Amniotic epithelial cell (primary cell): ENCODE measurements around the gene CD58.
"Not testable (repeated sequence)": the region's sequence is repeated elsewhere in the genome, so short reads cannot be mapped to it uniquely, and the experiment has no call there.

ENCODE experiments used
- DNase-seq: peaks from one replicate; pipeline ENCODE4 v3.0.0-alpha.2; 2010; ENCODE audit warnings: low read depth

CD58 gene

DNA sequence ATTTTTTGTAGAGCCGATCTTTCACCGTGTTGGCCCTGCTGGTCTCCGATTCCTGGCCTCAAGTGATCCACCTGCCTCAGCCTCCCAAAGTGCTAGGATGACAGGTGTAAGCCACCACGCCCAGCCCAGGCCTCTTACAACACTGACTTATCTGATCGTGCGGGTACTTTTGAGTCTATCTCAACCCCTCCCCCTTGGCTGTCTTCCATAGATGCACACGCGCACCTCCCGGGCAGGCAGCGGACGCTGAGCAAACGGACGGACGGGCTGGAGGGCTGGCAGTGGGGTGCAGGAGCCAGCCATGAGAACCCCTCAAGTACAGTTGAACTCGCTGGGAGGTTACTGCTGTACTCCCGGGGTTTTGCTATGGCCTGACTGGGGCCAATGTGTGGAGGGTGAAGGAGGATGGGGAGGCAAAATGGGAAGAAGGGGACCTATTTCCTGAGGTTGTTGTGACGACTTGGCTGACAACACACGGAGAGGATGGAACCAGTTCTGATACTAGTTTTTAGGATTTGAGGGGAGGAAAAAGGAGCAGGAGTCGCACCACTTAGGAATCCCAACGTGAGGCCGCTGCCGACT is 959 bp downstream of the CD58 start:
- peak; percentile 52 for DNase-seq

DNA sequence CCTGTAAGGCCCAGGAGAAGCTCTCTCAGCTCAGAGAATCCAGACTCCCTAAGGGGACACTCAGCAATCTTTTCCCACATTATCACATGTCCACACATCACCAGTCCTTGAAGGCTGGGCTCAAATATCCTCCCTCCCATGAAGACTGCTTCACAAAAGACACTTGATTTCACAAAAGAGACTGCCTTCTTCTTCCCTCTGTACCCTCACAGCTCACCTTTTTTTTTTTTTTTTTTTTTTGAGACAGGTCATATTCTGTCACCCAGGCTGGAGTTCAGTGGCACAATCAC is 1.5 kb downstream of the CD58 start:
- no peak for DNase-seq

DNA sequence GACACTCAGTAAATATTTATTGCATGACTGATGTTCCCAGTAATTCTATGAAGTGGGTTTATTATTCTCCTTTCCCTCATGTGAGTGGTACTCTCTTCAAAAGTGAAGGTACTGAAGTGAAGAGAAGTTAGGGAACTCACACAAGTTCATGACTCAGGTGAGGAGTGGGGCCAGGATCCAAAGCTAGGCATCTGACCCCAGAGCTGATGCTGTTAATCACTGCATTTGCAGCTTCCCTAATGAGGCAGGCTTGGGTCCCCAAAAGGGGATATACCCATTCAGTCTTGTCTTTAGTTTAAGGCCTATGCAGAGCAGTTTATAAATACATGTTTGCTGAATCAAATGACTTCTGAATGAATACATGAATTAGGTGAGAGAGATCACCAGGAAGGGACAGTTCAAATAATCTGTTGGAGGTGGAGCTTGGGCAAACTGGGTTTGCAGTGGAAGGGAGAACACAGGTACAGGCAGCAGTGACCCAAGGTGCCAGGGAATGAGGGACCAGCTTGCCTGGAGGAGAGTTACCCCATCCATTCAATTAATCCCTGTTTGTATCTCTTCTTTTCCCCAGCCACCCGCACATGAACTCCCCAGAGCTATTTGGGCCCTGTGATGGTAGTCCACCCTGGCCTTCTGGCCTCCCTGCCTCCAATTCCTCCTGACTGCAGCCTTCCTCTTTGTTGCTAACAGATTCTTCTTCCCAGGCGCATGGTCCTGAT is 2.0 kb downstream of the CD58 start:
- no peak for DNase-seq

DNA sequence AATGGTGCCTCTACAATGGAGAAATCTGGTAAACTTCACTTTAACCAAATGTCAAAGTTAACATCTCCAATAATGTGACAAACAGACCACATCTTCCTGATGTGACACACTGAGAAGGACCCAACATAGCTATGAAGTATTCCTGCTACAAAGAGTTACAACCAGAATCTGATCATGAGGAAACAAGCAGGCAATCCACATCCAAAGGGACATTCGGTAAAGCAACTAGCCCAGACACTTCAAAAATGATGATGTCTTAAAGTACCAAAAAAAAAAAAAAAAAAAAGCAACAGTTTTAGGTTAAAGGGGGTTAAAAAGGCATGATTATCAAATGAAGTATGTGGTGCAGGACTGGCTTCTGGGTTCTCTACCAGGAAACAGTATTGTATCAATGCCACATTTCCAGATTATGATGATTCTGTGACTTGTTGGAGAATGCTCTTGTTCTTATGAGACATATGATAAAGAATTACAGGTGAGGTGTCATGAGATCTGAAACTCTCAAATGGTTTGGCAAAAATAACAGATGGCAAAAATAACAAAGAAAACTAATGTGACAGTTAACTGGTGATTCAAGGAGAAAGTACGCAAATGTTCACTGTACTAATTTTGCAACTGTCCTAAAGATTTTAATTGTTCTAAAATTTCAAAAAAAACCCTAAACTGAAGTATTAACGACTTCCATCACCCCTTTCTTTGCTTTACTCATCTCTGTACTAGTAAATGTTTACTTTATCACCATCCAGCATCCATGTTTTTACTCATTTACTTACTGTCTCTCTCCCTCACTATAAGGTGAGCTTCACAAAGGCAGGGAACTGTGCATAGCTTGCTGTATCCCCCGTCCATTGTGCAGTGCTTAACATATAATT is 2.8 kb downstream of the CD58 start:
- DNase-seq: no peak

DNA sequence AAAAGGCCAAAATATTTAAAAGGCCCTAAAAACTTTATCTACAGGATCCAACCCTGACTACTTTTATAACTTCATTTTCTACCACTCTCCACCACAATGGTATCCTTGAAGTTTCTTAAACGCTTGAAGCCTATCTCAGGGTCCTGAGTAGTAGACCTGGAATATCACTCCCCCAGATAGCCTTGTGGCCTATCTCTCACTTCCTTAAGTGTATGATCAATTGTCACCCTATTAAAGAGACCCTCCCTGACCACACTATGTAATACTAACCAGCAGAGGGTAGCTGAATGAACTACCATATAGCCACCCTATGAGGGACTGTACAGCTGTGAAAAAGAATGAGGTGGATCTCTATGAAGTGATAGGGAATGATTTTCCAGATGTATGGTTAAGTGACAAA is 5.6 kb downstream of the CD58 start:
- no peak for DNase-seq

DNA sequence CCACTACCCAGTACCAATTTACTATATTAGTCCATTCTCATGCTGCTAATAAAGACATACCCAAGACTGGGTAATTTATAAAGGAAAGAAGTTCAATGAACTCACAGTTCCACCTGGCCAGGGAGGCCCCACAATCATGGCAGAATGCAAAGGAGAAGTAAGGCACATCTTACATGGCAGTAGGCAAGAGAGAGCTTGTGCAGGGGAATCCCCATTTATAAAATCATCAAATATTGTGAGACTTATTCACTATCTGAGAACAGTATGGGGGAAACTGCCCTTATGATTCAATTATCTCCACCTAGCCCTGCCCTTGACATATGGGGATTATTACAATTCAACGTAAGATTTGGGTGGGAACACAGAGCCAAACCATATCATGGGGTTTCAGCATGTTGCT is 6.4 kb downstream of the CD58 start:
- DNase-seq: no peak

DNA sequence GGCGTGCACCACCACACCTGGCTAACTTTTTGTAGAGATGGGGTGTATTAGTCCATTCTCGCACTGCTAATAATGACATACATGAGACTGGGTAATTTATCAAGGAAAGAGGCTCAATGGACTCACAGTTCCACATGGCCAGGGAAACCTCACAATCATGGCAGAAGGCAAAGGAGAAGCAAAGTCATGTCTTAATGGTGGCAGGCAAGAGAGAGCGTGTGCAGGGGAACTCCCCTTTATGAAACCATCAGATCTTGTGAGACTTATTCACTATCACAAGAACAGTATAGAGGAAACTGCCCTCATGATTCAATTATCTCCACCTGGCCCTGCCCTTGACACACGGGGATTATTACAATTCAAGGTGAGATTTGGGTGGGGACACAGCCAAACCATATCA is 8.4 kb downstream of the CD58 start:
- DNase-seq: not testable (repeated sequence)

DNA sequence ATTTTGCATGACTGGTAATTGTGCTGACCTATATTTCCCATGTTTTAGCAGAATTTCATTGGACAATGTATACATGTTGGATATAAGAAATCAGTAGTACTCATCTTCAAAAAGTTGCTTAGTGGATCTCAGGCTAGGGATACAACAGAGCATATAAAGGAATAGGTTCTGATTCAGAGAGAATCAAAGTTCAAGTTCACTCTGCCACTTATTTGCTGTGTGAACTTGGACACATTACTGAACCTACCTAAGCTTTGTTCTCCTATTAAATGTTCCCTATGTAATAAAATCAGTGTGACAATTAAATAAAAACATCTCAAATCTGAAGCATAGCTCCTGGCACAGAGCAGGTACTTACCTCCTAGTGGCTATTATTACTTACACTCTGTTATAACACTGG is 9.3 kb downstream of the CD58 start:
- DNase-seq: no peak

DNA sequence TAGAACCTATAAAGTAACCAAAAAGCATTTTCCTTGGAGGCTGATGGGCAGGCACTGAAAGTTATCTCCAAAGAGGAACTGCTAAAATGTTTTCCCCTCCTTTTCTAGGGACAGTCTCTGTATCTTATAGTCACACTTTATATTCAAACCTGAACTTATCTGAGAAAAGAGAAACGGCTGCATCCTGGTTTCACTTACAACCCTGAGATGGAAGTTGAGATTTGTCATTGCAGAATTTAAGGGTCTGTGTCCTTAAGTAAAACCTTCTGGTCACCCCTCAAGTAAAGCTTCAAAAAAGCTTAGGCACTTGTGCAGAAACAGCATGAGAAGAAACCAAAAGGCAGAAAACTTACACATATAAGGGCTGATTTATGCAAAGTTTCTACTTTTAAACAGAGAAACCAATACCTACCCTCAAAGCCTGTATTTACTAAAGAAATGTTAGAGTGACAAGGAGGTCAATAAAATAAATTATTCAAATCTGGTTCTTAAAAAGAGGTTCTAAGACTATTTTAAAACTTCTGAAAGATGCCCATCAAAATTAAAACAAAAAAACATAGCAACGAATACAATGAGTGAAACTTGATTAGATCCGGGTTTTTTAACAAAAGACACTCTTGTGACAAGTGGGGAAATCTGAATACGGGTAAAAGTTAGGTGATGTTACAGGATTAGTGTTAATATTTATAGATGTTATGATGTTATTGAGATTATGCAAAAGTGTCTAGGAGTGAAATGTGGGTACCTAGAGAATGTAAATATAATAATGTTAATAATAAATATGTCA is 9.9 kb downstream of the CD58 start:
- DNase-seq: no peak

DNA sequence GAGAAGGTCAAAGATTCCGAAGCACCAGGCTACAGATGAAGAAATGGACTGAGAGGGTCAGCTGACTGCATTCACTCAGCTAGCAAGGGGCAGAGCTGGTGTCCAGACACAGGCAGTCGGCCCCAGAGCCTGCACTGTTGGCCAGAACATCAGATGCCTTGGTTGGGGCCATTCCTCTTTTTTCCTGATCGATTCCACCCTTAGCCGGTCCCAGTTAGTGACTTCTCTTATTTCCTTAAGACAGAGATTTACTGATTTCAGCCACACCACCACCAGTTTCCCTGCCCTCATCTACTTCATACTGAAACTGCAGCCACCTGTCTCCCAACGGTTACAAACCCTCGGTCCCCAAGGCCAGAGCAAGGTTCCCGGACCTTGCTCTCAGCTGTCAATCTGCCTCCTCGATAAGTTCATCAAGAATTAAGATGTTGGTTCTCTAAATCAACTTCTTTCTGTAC is 11.5 kb downstream of the CD58 start:
- DNase-seq: no peak

DNA sequence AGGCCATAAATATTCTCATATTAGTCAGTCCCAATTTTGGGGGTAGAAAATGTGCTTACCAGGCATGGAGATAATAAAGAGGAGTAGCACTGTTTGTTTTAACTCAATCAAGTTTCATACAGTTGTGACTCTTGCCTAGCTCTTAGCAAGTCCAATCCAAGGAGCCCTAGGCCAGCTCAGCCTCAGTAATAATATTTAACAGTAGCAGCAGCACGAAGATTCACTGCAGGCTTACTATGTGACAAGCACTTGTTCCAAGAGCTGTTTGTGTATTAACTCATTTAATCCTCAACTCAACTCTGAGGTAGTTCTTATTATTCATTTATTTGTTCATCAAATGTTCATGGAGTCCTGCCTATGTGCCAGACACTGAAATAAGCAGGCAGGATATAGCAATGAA is 12.3 kb downstream of the CD58 start:
- no peak for DNase-seq

DNA sequence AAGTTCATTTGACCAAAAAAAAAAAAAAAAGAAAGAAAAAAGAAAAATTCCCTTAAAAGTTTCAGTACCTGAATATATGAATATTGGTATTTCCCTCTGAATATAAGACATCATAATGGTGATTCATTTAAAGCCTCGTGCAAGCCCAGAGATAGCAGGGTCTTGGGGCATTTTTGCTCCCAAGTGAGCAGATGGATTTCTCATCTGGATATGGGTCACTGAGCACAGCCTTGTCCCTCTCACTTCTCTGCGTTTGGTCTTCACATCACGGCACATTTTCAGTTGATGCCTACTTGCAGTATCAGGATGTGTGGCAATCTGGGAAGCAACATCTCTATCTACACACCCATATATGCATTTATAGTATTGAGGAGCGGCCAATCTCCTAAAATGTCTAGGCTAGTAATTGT is 12.7 kb downstream of the CD58 start:
- no peak for DNase-seq

DNA sequence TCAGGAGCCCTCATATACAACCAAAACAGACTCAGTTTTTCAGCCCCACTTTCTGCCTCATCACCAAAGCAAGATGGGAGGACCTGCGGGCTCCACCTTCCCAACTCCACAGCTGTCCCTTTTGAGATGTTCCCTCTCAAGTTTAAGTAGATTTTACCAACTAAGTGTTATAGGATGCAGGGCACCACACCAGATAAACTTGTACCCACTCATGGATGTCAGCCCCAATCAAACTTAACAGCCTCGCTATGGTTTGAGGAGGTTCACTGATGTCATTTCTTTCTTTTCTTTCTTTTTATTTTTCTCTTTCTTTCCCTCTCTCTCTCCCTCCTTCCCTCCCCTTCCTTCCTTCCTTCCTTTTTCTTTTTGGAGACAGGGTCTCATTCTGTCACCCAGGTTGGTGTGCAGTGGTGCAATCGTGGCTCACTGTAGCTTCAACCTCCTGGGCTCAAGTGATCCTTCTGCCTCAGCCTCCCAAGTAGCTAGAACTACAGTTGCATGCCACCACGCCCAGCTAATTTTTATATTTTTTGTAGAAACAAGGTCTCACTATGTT is 13.4 kb downstream of the CD58 start:
- no peak for DNase-seq

DNA sequence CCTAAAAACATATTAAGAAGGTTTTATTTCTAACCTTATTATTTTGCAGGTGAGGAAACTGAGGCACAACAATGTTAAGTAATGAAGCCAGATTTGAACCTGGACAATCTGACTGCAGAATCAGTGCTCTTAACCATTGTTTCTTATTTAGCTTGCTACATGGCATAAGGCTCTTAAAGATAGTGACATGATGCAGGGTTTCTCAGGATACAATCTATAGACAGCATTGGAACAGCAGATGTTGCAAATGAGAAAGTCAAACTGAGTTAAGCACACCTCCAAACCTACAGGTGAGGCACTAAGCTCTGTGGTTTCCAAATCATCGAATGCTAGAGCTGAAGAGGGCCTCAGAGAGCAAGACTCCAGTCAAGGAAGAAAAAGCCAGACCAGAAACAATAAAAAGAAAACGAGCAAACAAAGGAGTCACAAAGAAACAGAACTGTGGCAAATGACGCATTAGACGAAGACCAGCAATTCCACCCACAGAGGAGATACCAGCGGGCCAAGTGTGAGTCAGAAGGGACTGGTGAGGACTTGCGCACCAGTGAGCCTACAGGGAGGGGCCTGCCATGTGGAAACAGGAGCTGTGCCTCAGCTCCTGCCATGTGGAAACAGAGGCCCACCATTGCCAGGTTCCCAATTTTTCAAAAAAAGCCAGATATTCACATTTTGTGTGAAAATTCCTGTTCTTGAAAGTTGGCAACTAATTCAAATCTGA is 14.4 kb downstream of the CD58 start:
- peak; percentile 93 for DNase-seq

DNA sequence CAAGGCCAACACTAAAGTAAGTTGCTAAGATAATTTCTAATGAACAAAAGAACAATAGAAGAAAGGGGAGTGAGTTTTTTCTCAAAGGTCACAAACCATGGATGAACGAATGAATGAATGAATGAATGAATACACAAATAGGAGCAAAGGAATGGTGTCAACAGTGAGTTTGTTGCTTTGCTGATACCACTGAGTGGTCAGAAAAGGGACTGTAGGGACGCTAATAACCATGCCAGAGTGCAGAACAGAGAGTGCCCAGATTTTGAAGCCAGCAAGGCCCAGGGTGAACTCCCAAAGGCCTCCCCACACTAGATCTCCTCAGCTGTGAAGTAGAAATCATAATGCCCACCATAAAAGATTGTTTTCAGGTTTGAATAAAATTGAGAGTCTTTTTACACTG is 15.9 kb downstream of the CD58 start:
- no peak for DNase-seq

DNA sequence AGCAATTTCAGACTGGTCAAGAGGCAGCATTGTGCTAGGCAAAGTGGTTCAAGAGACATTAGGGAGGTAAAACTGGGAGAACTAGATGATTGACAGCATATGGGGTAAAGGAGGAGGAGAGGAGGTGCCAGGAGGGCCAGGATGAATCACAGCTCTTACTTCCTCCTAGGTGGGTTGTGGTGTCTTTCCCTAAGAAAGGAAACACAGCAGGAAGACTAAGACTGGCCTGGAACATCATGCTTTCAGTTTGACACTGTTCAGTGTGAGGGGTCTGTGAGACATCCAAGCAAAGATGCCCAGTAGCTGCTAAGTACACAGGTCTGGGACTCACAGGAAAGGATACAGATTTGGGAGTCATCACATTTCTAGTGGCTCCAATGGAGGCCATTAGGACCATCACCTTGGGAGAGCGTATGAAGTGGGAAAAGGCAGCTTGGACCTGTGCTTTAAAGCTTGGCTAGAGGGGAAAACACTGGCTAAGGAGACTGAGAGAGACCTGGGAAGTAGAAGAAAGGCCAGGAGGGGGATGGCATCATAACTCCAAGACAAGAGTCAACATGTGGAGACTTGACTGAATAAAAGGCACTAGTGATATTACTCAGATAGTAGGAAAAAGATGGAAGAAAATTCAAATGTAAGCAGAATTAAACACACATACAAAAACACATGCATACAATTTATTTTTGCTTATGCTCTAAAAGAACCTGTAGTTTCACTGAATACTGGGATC is 17.3 kb downstream of the CD58 start:
- DNase-seq: no peak

DNA sequence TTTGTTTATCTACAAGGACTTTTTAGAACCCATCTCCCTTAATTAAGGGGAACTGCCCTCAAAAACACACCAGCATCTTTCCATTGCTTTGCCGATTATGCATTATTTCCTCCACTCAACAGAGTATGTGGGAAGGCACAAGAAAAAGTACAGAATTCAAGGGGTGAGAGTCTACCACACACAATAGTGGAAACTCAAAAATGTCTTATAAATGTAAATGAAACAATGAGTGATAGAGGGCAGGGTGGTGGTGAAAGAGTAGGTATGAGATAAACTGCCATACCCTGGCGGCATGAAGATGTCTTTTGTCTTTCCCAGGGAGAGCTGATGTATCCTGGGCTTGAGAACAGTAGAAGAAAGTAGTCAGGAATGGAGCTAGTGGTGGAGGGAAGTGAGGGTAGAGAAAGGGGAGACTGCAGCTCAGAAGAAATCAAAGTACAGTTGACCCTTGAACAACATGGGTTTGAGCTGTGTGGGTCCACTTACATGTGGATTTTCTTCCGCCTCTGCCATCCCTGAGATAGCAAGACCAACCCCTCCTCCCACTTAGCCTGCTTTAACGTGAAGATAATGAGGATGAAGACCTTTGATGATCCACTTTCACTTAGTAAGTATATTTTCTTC is 24.4 kb downstream of the CD58 start:
- no peak for DNase-seq

DNA sequence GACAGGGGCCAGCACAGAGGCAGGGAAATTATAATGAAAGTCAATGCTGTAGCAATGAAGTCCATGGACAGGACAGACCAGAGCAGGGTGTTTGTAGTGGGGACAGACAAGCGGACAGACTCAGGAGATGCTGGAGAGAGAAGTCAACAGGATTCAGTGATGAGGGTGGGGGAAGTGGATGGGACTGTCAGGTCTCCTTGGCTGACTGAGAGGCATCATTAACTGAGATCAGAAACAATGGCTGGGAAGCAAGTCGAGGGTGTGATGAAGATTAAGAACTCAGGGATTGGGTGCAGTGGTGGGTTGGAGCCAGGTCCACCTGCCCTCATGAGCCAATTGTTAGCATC is 25.5 kb downstream of the CD58 start:
- no peak for DNase-seq

DNA sequence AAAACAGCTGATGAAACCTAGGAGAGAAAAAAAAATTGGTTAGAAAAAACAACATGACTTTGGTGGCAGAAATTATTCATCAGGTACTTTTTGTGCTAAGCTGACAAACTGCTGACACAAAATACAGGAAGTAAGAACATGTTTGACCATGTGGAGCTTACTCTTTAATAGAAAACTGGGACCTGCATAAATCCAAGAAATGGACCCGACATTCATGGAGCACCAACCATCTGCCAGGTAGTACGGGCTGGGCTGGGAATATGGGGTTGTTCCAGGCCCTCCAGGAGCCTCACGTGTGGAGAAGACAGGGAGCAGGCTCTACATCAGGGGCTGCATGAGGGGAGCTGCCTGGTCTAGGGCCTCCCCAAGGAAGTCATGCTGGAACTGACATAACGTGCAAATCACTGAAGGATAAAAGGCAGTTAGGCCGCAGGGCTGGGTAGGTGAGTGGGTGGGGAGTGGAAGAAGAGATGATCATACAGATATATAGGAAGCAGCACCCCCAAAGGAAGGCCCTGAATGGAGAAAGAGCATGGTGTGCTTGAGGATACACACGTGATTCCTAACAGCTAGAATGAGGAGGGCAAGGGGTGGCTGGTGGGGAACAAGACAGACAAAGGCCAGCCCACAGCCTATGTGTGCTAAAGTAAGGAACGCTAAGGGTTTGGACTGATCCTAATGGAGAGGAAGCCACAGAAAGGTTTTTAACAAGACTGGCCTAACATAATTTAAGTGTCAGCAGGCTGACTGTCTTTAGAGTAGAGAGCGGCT is 26.1 kb downstream of the CD58 start:
- no peak for DNase-seq

DNA sequence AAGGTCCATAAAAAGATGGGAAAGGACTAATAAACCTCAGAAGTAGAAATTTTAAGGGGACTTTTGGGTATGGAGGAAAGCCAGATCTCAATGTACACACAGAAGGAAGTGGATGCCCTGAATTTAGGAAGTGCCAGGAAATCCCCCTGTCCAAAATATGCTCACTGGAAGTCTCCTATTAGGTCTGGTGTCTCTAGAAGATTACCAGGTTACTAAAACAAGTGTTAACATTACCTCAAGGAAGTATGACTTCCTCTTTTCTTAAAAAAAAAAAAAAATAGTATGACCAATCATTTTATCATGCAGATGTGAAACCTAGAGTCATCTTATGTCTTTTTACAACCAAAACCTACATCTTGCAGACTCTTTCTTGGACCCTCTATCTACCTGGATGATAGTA is 30.7 kb downstream of the CD58 start:
- no peak for DNase-seq
